K562 (cell line): ENCODE results near the gene PLTP. TPM values are rescaled to one million over a fixed set of nuclear protein-coding genes. Genes with fewer than 3 reads are reported as not detected.

ENCODE experiments used
- MGA ChIP-seq: fragments of 450-650 bp; IDR thresholded peaks from 2 replicates; pipeline ENCODE4 v1.6.1; 2016; ENCODE audit warnings: mild to moderate bottlenecking, moderate library complexity
- polyA plus RNA-seq, 8 experiments: library from polyadenylated mRNA; depleted of rRNA in 4 of 8; stranded (reverse) in 5 of 8; unstranded in 3 of 8; fragments of >200 nt; fragmentation: Nextera tagmentation in 2 of 8; fragmentation: Illumina TruSeq in 1 of 8; extraction: Ambion mirVana in 2 of 8; extraction: Trizol in 1 of 8; gene quantifications; 2 replicates each; pipeline versions ENCODE4 v1.2.1 to v1.2.3, GENCODE V29; 2011 to 2014; ENCODE audit warnings: inconsistent platforms in 1 of 8, missing spikeins in 1 of 8
- total RNA-seq, 7 experiments: library from RNA; depleted of rRNA in 6 of 7; stranded (reverse); fragments of >200 nt in 6 of 7; fragmentation: Illumina TruSeq in 2 of 7; extraction: Trizol in 2 of 7; gene quantifications; 2 replicates each; pipeline versions ENCODE4 v1.2.1 to v1.2.3, GENCODE V29; 2011 to 2021; ENCODE audit warnings: low replicate concordance in 1 of 7

The PLTP gene
- total and polyA plus RNA-seq, 9 of the 15 experiments (the other 6 are each of a cell fraction or from before 2014, with no cell fraction given) = 2.8 to 29.3 (median 17.6) TPM

GRCh38 chr20:45909336-45909808, 2.6 kb downstream of the PLTP start (continued):
- TF ChIP-seq MGA = peak; percentile 24; the same call in 1 of the 2 replicates
